Fibroblast of skin of back (primary cell): ENCODE measurements around the gene UNK.
"Not testable (repeated sequence)": the region's sequence is repeated elsewhere in the genome, so short reads cannot be mapped to it uniquely, and the experiment has no call there.

Experiments
- DNase-seq: peaks from one replicate; pipeline ENCODE4 v3.0.0-alpha.2; 2013

The UNK gene

GRCh38 chr17:75774471-75774990 is 10.1 kb upstream of the UNK start:
- DNase-seq = no peak

- no peak for DNase-seq
Observed at GRCh38 chr17:75774991-75775668, 9.5 kb upstream of the UNK start.

DNA sequence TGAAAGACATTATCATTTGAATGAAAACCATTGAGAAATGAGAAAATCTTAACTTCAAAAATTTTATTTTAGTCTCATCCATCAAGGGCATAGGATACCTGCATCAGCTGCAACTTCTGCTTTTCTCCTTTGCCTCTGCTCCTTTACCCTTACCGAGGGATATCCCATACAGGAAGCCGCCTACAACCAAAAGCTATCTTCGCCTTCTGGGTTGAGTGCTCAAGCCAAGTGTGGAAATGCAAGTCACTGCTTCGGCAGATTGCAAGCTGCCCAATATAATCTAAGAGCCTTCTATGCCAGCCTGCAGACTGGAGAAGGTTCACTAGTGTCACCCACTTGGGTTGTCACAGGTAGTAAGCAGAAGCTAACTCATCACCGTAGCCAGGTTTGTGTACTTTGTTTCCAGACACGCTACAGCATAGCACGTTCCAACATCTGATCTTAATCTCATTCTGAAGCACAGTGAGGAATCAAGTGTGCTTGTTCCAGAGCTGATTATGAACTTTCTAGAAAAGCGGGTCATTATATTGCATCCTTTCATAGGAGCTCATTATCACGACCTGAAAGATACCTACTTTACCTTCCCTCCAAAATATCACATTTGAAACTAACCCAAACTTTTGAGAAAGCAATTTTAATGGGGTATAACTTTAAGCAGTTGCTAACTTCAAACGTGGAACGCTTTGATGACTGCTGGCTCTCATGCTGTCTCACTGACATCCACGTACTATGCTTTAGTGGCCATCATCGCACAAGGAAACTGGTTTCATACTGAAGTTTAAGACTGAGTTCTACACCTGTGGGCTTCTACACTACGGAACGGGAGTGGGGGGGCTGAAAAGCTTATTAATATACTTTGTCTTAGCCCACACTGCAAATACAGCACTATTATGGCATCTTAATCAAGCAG is 8.0 kb upstream of the UNK start:
- DNase-seq = no peak

DNA sequence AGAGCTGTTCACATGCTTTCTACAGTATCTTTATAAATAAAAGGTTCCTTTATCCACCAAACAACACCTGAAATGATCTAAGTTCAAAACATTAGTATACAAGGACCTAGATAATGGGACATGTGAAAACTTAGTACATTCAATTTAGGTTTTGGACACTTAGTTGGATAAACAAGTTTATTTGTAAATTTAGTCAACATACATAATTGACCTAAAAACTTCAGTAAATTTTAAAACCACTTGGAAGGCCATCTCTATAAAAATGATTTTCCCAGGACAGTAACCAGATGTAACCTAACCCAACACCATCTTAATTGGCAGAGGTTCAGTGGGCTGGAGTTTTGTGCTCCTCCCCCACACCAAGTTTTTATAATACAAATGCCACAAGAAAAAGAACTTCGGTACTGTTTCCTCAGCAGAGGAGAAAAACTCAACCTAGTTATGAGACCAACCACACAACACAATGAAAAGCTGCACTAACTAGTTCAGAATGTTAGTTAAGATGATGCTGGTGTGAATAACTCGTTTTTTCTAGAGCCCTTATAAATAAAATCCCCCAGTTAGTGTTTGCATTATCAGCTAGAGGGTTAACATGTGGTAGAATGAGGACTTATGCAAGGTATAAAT is 7.2 kb upstream of the UNK start:
- no peak for DNase-seq

DNA sequence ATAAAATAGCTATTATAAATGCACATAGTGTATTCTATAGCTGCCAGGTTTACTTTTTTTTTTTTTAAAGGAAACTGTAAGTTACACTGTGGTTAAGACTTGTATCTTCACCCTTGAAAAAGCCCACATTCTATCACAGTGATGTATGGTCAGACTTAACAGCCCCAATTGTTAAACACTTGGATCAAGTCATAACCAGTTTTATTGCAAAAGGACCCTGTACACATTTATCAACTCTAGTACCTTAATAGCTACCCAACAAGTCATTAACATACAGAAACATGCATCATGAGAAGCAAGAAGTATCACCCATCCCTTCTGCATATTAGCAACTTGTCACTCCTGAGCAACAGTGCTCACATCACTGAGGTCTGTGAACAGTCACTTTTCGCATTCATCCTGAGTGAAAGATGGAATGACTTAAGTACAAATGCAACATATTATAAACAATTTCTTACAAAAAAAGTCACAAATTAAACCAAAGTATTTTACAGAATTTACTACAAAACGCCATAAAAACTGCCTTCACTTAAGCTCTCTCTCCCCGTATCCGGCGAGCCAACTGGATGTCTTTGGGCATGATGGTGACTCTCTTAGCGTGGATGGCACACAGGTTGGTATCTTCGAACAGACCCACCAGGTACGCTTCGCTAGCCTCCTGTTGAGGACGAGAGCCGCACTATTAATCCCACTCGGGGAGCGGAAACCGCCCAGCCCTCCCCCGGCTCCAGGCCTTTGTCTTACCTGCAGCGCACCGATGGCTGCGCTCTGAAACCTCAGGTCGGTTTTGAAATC is 6.3 kb upstream of the UNK start:
- not testable (repeated sequence) for DNase-seq

DNA sequence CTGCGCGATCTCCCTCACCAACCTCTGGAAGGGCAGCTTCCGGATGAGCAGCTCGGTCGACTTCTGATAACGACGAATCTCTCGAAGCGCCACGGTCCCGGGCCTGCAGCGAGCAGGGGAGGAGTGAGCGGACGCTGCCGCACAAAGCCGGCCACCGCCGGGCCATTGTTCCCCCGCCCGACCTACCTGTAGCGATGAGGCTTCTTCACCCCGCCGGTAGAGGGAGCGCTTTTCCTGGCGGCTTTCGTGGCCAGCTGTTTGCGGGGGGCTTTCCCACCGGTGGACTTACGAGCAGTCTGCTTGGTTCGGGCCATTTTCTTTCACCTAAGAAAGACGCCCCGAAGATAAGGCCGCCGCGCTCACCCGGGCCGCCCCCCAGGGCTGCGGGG is 5.8 kb upstream of the UNK start:
- no peak for DNase-seq

DNA sequence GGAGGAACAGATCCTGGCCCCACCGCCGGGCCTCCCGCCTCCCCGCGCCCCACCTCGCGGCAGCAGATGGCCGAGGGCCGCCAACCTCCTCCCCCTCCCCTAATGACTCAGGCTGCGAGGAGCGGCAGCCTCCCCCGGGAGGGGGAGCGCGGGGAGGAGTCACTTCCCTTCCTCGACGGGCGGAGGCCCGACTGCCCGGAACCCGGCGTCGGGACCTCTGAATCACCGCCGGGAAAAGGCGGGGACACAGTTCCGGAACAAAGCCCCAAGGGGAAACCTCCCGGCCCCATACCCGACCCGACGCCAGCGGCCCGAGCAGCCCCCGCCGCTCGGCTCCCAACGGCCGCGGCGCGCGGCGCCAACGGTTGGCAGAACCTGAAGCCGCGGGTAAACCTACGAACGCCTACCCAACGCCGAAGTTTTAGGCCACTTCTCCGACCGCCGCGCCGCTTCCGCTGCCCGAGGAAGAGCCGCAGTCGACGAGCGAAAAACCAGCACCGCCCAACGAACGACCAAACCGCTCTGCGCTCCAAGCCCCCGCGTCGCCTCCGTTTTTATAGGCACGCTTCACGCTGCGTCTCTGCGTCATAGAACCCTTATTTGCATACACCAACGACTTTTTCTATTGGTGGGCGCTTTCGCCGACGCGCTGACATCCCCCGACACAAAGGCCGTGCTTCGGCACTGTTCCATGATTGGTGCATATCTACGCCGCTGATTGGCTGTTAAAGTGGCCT is 5.2 kb upstream of the UNK start:
- peak; percentile 100 for DNase-seq

GRCh38 chr17:75779987-75780889 is 4.4 kb upstream of the UNK start:
- DNase-seq = no peak

DNA sequence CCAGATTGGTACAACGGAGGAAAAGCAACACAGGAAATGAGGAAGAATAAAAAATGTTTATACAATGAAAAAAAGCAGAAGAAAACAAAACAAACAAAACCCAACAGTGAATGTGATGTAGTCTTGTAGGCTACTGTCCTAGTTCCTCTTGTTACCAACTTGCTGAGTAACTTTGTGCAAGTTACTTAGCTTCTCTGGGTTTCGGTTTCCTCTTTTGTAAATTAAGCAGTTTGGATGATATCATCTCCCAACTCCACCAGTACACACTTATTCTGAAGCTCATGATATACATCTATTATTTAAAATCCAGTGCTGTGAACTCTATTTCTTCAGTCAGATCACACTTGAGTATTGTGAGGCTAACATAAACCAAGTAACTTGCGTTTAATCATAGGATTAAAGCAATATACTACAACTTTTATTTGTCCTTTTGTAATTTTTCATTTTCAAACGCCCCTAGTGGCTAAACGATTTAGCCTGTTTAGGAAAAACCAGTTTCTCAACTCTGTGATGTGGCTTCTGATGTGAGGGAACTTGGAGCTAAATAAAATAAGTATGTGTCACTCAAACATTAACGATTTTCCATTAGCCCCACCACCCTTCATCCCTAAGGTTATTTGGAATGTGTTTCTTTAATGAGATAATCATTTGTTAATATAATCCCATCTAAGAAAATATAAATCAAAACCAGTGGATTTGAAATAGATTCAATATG is 1.4 kb upstream of the UNK start:
- peak; percentile 68 for DNase-seq

DNA sequence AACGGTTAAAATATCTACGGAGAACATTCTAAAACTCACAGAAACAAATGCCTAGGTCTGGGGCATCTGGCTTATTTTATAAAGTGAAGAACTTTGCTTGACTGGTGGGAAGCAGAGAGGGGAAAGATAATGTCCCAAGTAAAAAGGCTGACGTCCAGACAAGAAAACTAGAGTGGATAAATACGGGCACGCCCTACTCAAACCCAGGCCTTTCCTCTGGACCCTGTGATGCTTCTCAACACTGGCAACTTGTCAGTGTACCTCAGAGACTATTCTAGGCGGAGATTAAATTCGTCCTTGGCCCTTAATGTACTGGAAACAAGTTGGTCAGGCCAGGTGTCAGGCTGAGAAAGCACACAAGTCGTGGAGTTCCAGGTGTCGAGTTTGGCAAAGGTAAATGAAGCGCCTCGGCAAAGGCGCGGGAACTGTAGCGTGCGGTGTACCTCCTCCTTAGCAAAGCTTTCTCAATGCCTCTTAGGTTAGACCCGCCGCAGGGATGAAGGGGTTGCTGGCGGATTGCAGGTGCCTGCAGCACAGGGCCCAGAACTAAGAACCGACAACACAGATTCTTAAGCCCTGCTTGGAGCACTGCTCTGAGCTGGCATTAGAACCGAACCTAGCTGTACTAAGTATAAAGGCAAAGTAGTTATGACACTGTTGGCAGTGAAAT is 668 bp upstream of the UNK start:
- no peak for DNase-seq

DNA sequence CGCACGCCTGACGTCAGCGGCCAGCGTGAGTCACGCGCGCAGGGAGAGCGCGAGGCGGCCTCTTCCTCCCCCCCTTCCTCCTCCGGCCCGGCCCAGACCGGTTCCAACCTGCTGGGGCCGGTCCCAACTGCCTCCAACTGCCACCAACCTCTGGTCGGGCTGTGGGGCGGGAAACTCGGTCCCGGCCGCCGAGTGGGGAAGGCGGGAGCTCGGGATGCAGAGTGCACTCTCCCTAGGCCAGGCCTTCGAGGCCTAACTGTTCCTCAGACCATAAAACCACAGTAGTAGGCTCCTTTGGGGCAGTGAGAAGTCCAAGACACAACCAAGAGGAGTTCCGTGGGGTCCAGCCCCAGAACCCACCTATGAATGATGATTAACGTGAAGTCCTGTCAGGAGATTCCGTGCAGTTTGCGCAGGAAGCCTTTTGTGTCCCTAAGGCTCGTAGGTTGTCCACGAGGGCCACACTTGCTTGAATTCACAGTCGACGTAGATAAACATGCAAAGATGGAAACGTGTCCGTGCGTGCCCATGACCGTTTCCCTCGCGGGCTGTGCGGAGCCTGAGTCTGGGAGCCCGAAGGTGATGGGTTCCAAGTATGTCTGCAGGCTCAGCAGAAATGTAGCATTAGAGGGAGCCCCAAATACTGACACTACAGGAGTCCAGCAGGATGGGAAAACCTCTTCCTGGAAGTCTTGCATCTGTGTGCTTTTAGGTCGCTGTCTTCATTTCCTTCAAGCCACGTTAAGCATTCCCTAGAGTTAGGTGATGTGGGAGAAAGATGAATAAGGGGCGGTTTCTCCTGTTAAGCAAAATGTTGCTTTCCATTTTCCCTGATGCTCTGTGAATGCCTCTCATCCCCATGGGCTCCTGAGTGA is 647 bp downstream of the UNK start:
- DNase-seq = peak; percentile 92

GRCh38 chr17:75791254-75791653 is 6.6 kb downstream of the UNK start:
- no peak for DNase-seq

DNA sequence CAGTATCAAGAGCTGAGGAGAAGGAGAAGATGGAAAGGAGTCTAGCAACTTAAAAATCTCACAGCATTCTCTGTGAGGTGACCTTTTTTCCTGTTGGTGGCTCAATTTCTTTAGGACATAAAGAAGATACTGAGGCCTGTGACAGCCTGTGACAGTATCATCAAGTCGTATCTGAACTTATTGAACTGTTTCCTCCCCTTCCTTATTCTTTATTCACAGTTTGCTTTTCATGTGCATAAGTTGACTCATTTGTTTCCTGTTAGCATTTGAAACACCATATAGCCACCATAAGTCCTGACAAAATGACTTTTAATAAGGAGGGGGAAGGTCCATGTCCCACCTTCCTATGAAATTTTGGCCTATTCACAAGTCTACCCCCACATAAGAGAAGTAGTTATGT is 8.9 kb downstream of the UNK start:
- no peak for DNase-seq

DNA sequence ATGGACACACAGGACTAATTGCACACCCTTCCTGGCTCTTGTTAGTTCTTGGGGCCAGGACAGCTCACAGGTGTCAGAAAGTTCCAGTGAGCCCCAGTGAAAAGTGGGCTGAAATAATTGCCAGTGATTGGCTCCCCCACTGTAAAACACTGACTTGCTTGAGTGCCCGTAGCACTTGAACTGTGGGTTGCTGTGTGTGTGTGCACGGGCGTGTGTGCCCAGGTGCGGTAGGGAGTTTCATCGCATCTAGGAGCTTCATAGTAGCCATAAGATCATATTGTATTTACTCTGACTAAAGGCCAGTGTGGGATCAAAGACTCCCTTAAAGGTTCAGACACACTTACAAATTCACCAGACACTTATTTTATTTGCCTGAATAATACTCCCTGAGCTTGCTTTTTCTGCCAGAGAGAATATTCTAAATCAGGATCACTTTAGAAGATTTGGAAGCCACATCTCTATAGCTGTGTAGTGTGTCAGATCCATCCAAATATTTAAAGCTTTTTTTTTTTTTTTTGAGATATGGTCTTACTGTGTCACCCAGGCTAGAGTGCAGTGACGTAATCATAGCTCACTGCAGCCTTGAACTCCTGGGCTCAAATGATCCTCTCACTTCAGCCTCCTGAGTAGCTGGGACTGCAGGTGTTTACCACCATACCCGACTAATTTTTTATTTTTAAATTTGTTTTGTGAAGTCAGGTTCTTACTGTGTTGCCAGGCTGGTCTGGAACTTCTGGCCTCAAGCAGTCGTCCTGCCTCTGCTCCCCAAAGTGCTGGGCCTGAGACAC is 11.4 kb downstream of the UNK start:
- no peak for DNase-seq

- no peak for DNase-seq
Observed at GRCh38 chr17:75799402-75799801, 14.8 kb downstream of the UNK start.

DNA sequence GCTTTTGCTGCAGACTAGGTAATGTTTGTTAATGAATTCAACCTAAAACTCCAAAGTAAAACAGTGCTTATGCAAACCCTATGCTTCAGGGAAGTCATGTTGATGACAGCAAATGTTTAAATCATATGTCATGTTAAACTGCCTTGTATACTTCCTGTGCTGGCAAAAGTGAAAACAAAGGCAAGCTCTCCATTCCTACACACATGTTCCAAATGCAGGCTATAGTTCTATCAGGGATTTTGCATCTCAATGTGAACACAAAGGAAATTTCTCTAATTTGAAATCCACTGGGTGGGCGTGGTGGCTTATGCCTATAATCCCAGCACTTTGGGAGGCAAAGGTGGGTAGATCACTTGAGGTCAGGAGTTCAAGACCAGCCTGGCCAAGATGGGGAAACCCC is 19.3 kb downstream of the UNK start:
- no peak for DNase-seq

- DNase-seq = no peak
Observed at GRCh38 chr17:75806822-75807500, 22.4 kb downstream of the UNK start.
